Bronchial epithelial cell (primary cell): Measurements from ENCODE around the gene HTRA1. TPM values are rescaled to one million over a fixed set of nuclear protein-coding genes. Genes with fewer than 3 reads are reported as not detected.

Experiments used
- DNase-seq: peaks from one replicate; pipeline ENCODE4 v3.0.0-alpha.2; 2010; ENCODE audit warnings: low read depth
- FAIRE-seq: peaks from 2 replicates; lab custom pipeline; 2011; peaks lifted over from hg19 to GRCh38; lab: Jason Lieb, UNC
- H3K27me3 ChIP-seq: 2 replicates; pipeline ENCODE4 v1.5.1; 2011; ENCODE audit warnings: low read length; ENCODE audit not compliant: control insufficient read depth, insufficient read depth
- H3K36me3 ChIP-seq: 2 replicates; pipeline ENCODE4 v1.5.1; 2011; ENCODE audit warnings: low read length; ENCODE audit not compliant: control insufficient read depth, insufficient read depth
- H3K4me3 ChIP-seq: 2 replicates; pipeline ENCODE4 v1.5.1; 2011; ENCODE audit warnings: mild to moderate bottlenecking, low read depth, low read length, control low read depth
- CTCF ChIP-seq: IDR thresholded peaks from 2 replicates; pipeline ENCODE4 v1.5.1; 2011; ENCODE audit warnings: mild to moderate bottlenecking, moderate library complexity, low read length, control low read depth, inconsistent platforms; ENCODE audit not compliant: insufficient read depth, severe bottlenecking
- total RNA-seq: library from RNA; depleted of rRNA; stranded (reverse); fragments of >200 nt; gene quantifications from 2 replicates; pipeline ENCODE4 v1.2.1, GENCODE V29; 2014

Gene HTRA1
- total RNA-seq, 1 donor from 2014 or later = 80.3 TPM

GRCh38 chr10:122427280-122427679, 34.1 kb upstream of the HTRA1 start:
- DNase-seq (no peak), FAIRE-seq (no peak)
- no peak for TF ChIP-seq CTCF
- H3K4me3 ChIP-seq = no peak overlapping the region
- no peaks in the 10 kb centered on the region for H3K27me3 ChIP-seq
- peaks cover 10% of the 10 kb centered on the region for H3K36me3 ChIP-seq

GRCh38 chr10:122435212-122435827, 26.0 kb upstream of the HTRA1 start:
- FAIRE-seq (no peak), DNase-seq (peak; percentile 49)
- H3K4me3 ChIP-seq = no peak overlapping the region
- no peaks in the 10 kb centered on the region for H3K36me3 ChIP-seq
- no peak for TF ChIP-seq CTCF
- H3K27me3 ChIP-seq = no peaks in the 10 kb centered on the region

- Histone ChIP-seq H3K27me3 (no peaks in the 10 kb centered on the region), H3K36me3 (no peaks in the 10 kb centered on the region), H3K4me3 (no peak overlapping the region)
- peak; percentile 76 for DNase-seq
- TF ChIP-seq CTCF = no peak
- peak; percentile 64 for FAIRE-seq
Observed at GRCh38 chr10:122441961-122442360, 19.4 kb upstream of the HTRA1 start.

GRCh38 chr10:122445469-122445868, 15.9 kb upstream of the HTRA1 start:
- Histone ChIP-seq H3K36me3 (no peaks in the 10 kb centered on the region), H3K27me3 (no peaks in the 10 kb centered on the region), H3K4me3 (no peak overlapping the region)
- FAIRE-seq (no peak), DNase-seq (no peak)
- no peak for TF ChIP-seq CTCF

GRCh38 chr10:122445904-122446303, 15.4 kb upstream of the HTRA1 start:
- Histone ChIP-seq H3K27me3 (no peaks in the 10 kb centered on the region), H3K36me3 (no peaks in the 10 kb centered on the region), H3K4me3 (no peak overlapping the region)
- TF ChIP-seq CTCF = no peak
- DNase-seq (no peak), FAIRE-seq (no peak)
